Effector memory CD8-positive, alpha-beta T cell (primary cell): ENCODE data around the gene NPPC.
"Not testable (repeated sequence)": the region's sequence is repeated elsewhere in the genome, so short reads cannot be mapped to it uniquely, and the experiment has no call there.

Source experiments
- ATAC-seq: fragments of 150-1000 bp; cut with Tn5 transposase; replicated peaks from 2 replicates; pipeline ENCODE4 v1.10.0; 2021; ENCODE audit warnings: mild to moderate bottlenecking, moderate library complexity
- DNase-seq, 3 experiments: peaks; one replicate each; pipeline ENCODE4 v3.0.0; 2021
- H3K27ac Mint-ChIP-seq, 2 donors: one replicate each; pipeline ENCODE4 v1.8.0; 2022; ENCODE audit warnings: mild to moderate bottlenecking in 2 of 2, mixed read lengths in 2 of 2, moderate library complexity in 2 of 2
- H3K27me3 Mint-ChIP-seq, 2 donors: one replicate each; pipeline ENCODE4 v1.8.0; 2022; ENCODE audit warnings: mixed read lengths in 2 of 2
- H3K36me3 Mint-ChIP-seq: one replicate; pipeline ENCODE4 v1.8.0; 2022; ENCODE audit warnings: mild to moderate bottlenecking, moderate library complexity, mixed read lengths; ENCODE audit not compliant: insufficient read depth
- H3K4me1 Mint-ChIP-seq, 2 donors: one replicate each; pipeline ENCODE4 v1.8.0; 2022; ENCODE audit warnings: low read depth in 2 of 2, mixed read lengths in 2 of 2
- H3K4me3 Mint-ChIP-seq, 2 donors: one replicate each; pipeline ENCODE4 v1.8.0; 2022; ENCODE audit warnings: mild to moderate bottlenecking in 2 of 2, mixed read lengths in 2 of 2, moderate library complexity in 2 of 2
- H3K9me3 Mint-ChIP-seq, 2 donors: one replicate each; pipeline ENCODE4 v1.8.0; 2022; ENCODE audit warnings: mixed read lengths in 2 of 2

Gene NPPC

DNA sequence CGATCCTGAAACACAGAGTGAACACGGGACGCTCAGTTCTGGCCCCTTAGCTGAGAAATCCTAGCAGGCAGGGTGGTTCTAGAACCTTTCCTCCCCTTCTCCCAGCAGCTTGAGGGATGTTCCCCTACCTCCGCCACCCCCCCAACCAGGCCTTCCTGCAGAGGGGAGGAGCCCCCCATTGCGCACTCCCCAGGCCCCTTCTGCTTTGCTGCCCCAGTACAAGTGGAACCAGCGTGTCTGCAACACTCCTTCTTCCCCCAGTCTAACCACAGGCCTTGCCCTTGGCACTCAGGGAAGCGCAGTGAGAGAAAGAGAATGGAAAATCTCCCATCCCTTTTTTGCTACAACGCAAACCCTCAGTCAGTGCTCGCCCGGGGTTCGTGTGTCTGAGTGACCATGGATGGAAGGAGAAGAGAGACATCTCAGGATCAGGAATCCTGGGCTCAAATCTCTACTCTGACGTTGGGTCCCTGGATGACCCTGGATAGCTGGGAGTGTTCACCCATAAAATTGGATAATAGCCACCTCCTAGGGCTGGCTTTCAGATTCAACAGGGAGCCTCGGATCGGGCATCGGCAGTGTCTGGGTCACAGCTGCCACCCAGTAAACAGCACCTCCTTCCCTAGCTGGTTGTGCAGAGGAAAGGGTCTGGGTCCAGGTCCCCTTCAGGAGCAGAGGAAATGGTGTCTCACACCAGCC, 3.7 kb downstream of the NPPC start:
- Mint-ChIP-seq H3K4me1 (peaks cover 4 to 12% of the 10 kb centered on the region in 2 donors), H3K9me3 (no peaks in the 10 kb centered on the region), H3K4me3 (no peak overlapping the region), H3K27me3 (peaks cover 53 to 66% of the 10 kb centered on the region in 2 donors), H3K36me3 (peaks cover 4% of the 10 kb centered on the region), H3K27ac (no peak overlapping the region)
- no peak for DNase-seq
- no peak for ATAC-seq

DNA sequence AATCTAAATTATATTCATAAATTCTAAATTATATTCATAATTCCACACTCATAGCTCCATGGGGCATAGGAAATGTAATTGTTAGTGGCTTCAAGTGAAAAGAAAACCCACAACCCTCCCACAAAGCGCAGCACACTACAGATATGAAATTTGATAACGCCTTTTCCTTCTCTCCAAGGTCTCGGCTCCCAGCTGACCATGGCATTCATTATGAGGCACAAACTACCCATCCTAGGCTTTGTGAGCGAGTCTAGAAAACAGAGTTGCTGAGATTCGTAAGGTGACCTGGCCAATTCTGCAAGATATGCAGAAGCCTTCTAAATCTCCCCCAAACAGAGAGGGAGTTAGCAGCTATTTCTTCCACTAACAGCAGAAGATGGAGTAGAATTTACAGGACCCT, 5.4 kb downstream of the NPPC start:
- H3K27ac Mint-ChIP-seq, result no peak overlapping the region
- no peak overlapping the region for H3K4me3 Mint-ChIP-seq
- peaks cover 4% of the 10 kb centered on the region for H3K36me3 Mint-ChIP-seq
- H3K4me1 Mint-ChIP-seq, result peaks cover 4% of the 10 kb centered on the region in 2 donors
- ATAC-seq (no peak), DNase-seq (no peak)
- peaks cover 45 to 53% of the 10 kb centered on the region in 2 donors for H3K27me3 Mint-ChIP-seq
- H3K9me3 Mint-ChIP-seq, result no peaks in the 10 kb centered on the region

DNA sequence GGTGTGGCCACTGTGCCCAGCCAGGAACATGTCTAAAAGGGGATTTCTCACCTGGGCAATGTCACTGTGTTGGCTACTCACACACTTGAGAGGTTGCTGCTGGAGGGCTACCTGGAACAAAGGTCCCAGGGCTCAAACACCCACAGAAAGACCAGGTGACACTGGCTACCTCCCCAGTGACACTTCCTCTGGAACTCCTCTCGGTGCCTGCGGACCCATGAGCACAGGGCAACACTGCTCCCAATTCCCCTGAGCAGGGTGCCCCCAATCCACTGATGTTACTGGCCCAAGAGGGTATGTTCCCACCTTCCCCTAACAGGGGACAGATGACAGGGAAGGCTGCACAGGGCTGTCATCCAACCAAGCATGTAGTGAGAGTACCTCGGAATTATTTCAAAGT, 5.8 kb downstream of the NPPC start:
- H3K27me3 Mint-ChIP-seq, result peaks cover 45 to 53% of the 10 kb centered on the region in 2 donors
- no peak overlapping the region for H3K4me3 Mint-ChIP-seq
- DNase-seq, result no peak
- no peaks in the 10 kb centered on the region for H3K9me3 Mint-ChIP-seq
- H3K27ac Mint-ChIP-seq, result no peak overlapping the region
- no peak for ATAC-seq
- H3K36me3 Mint-ChIP-seq, result peaks cover 4% of the 10 kb centered on the region
- peaks cover 4% of the 10 kb centered on the region in 2 donors for H3K4me1 Mint-ChIP-seq

- ATAC-seq, result no peak
- H3K4me1 Mint-ChIP-seq, result peaks cover 3 to 4% of the 10 kb centered on the region in 2 donors
- DNase-seq, result no peak
- H3K27ac Mint-ChIP-seq, result no peak overlapping the region
- no peak overlapping the region for H3K4me3 Mint-ChIP-seq
- H3K36me3 Mint-ChIP-seq, result peaks cover 4% of the 10 kb centered on the region
- no peaks in the 10 kb centered on the region for H3K9me3 Mint-ChIP-seq
- H3K27me3 Mint-ChIP-seq, result peaks cover 41 to 50% of the 10 kb centered on the region in 2 donors
Observed at GRCh38 chr2:231919341-231920035, 6.7 kb downstream of the NPPC start.

- no peak overlapping the region for H3K27ac Mint-ChIP-seq
Observed at GRCh38 chr2:231918501-231919330, 7.5 kb downstream of the NPPC start.

DNA sequence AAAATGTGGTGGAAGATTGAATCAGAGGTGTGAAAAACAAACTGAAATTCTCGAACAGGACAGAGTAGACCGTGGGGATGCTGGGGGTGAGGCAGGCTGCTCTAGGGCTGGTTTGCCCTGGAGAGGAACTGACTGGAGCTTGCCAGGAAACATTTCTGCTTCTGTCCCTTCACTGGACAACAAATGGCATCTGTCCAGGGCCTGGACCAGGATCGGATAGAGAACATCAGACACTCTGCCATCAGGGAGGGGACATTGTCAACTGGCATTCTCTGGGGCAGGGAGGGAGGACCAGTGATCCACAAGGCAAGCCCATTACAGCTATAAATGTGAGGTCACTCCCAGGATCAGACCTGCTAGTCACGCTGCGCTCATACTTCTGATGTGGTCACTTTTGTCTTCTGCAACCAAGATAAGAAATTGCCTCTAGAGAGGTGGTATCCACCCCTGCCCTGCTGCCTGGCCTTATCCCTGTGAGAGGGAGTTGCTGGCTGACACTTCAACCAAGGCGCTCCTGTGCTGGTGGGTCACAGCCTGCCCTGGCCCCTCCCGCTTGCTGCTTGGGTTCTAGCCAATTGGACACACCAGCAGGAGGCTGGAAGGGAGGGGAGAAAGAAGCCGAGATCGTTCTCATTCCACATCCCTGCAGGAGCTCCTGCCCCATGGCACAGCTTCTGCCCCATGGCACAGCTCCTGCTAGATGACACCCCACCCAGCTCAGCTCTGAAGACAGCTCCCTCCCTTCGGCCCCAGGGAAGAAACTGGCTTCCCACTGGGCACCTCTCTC, 8.7 kb downstream of the NPPC start:
- ATAC-seq (no peak), DNase-seq (no peak)
- peaks cover 4% of the 10 kb centered on the region for H3K36me3 Mint-ChIP-seq
- peaks cover 35 to 49% of the 10 kb centered on the region in 2 donors for H3K27me3 Mint-ChIP-seq
- no peaks in the 10 kb centered on the region for H3K9me3 Mint-ChIP-seq
- H3K27ac Mint-ChIP-seq, result no peak overlapping the region
- no peaks in the 10 kb centered on the region for H3K4me1 Mint-ChIP-seq
- no peak overlapping the region for H3K4me3 Mint-ChIP-seq

More at GRCh38 chr2:231918501-231919330, 7.5 kb downstream of the NPPC start:
- ATAC-seq (no peak), DNase-seq (no peak)
- Mint-ChIP-seq H3K4me3 (no peak overlapping the region), H3K4me1 (no peaks in the 10 kb centered on the region), H3K27me3 (peaks cover 41 to 50% of the 10 kb centered on the region in 2 donors), H3K9me3 (no peaks in the 10 kb centered on the region), H3K36me3 (peaks cover 4% of the 10 kb centered on the region)

DNA sequence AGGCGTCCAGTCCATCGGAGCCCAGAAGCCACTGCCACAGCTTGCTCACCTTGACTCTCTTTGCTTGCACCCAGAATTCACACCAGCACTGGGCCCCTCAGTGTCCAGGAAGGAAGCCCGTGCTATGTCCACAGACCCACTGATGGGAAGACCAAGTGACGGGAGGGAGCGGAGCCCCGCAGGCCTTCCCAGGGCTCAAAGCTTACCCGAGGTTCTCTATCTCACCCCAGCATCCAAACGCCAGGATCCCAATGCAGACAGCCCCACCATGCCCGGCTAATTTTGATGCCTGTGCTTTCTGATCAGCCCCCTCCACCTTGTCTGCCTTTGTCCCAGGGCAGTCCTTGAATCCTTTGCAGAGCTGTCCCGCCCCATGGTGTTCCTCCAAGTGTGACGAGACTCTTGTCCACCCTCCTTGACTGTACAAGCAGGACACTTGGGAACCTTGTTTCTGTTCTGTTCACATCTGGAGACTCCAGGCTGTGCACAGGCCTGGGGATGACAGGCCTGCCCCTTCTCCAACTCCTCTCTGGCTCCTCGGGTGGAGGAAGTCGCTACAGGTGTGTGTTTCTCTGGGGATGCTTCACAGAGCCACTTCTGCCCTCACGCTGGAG, 12.0 kb downstream of the NPPC start:
- no peak for ATAC-seq
- Mint-ChIP-seq H3K4me1 (no peaks in the 10 kb centered on the region), H3K36me3 (peaks cover 4% of the 10 kb centered on the region), H3K27me3 (peaks cover 17 to 29% of the 10 kb centered on the region in 2 donors), H3K9me3 (no peaks in the 10 kb centered on the region), H3K27ac (no peak overlapping the region), H3K4me3 (no peak overlapping the region)
- DNase-seq, result no peak

GRCh38 chr2:231911381-231911780, 14.8 kb downstream of the NPPC start:
- Mint-ChIP-seq H3K36me3 (no peaks in the 10 kb centered on the region), H3K4me3 (no peak overlapping the region), H3K27me3 (peaks cover 17 to 20% of the 10 kb centered on the region in 2 donors), H3K4me1 (no peaks in the 10 kb centered on the region), H3K9me3 (no peaks in the 10 kb centered on the region), H3K27ac (no peak overlapping the region)
- ATAC-seq (no peak), DNase-seq (no peak)

DNA sequence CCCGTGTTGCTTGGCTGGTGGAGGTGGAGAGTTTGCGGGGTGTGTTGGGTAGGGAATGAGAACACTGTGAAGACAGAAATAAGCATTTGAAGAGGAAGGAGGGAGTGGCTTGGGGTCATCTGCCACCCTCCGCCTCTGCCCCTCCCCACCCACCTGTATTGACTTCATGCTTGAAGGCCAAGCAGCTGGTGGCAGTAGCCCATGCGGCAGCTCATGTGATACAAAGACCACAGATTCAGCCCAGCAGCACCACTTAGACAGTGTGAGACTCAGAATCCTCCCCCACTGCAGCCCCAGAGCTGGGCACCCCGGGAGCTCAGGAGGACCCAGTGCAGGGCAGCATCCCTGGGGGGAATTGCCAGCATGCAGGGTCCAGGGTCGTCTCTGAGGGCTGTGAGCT, 15.4 kb downstream of the NPPC start:
- peak overlapping the region in 1 of 2 donors; percentile 52 for H3K27ac Mint-ChIP-seq
- no peaks in the 10 kb centered on the region for H3K36me3 Mint-ChIP-seq
- peaks cover 17 to 20% of the 10 kb centered on the region in 2 donors for H3K27me3 Mint-ChIP-seq
- H3K9me3 Mint-ChIP-seq, result no peaks in the 10 kb centered on the region
- ATAC-seq, result no peak
- DNase-seq, result no peak
- no peaks in the 10 kb centered on the region for H3K4me1 Mint-ChIP-seq
- no peak overlapping the region for H3K4me3 Mint-ChIP-seq

DNA sequence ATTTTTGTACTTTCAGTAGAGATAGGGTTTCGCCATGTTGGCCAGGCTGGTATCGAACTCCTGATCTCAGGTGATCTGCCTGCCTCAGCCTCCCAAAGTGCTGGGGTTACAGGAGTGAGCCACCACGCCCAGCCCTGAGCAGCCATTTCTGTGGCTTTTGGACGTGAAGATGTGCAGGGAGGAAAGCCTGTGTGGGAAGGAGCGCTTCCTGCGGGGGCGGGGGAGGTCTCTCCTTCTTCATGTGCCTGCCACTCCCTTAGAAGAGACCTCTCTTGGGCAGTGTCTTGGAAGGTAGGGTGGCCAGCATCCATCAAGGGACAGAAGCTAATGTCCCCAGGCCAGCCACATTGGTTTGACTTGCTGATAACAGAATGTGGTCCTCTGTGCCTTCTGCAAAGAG, 16.0 kb downstream of the NPPC start:
- H3K4me1 Mint-ChIP-seq, DNase-seq, ATAC-seq, H3K4me3 Mint-ChIP-seq, H3K9me3 Mint-ChIP-seq, H3K36me3 Mint-ChIP-seq, H3K27ac Mint-ChIP-seq: not testable (repeated sequence)
- H3K27me3 Mint-ChIP-seq, result peaks cover 17 to 20% of the 10 kb centered on the region in 2 donors

- DNase-seq (no peak), ATAC-seq (no peak)
- H3K36me3 Mint-ChIP-seq, result no peaks in the 10 kb centered on the region
- no peak overlapping the region for H3K27ac Mint-ChIP-seq
- no peaks in the 10 kb centered on the region for H3K4me1 Mint-ChIP-seq
- H3K4me3 Mint-ChIP-seq, result no peak overlapping the region
- H3K9me3 Mint-ChIP-seq, result no peaks in the 10 kb centered on the region
- H3K27me3 Mint-ChIP-seq, result peaks cover 17 to 19% of the 10 kb centered on the region in 2 donors
Observed at GRCh38 chr2:231909631-231910030, 16.6 kb downstream of the NPPC start.

DNA sequence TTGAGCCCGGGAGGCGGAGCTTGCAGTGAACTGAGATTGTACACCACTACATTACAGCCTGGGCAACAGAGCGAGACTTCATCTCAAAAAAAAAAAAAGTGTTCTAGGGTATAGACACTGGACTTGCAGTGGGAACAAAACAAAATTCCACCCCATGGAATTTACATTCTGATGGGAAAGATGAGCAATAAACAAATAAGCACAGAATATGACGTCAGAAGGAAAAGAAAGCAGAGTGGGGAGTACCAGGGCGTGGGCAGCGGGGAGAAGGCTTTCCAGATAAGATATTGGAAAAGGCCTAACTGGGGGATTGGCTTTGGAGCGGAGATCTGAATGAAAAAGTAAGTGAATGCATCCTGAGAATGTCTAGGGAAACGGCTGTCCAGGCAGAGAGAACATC, 17.6 kb downstream of the NPPC start:
- Mint-ChIP-seq H3K9me3 (no peaks in the 10 kb centered on the region), H3K27ac (no peak overlapping the region), H3K4me1 (no peaks in the 10 kb centered on the region), H3K4me3 (no peak overlapping the region), H3K27me3 (peaks cover 8% of the 10 kb centered on the region in 2 donors), H3K36me3 (no peaks in the 10 kb centered on the region)
- ATAC-seq (no peak), DNase-seq (no peak)

- Mint-ChIP-seq H3K27ac (no peak overlapping the region), H3K9me3 (no peaks in the 10 kb centered on the region), H3K36me3 (no peaks in the 10 kb centered on the region), H3K27me3 (peaks cover 2 to 4% of the 10 kb centered on the region in 2 donors), H3K4me3 (no peak overlapping the region), H3K4me1 (no peaks in the 10 kb centered on the region)
- no peak for ATAC-seq
- no peak for DNase-seq
Observed at GRCh38 chr2:231907765-231908164, 18.4 kb downstream of the NPPC start.
